ENCODE data around the gene MYH6. TPM values are rescaled to one million over a fixed set of nuclear protein-coding genes. Genes with fewer than 3 reads are reported as not detected.

Gene MYH6
- total RNA-seq, 1 donor from 2014 or later: not detected

DNA sequence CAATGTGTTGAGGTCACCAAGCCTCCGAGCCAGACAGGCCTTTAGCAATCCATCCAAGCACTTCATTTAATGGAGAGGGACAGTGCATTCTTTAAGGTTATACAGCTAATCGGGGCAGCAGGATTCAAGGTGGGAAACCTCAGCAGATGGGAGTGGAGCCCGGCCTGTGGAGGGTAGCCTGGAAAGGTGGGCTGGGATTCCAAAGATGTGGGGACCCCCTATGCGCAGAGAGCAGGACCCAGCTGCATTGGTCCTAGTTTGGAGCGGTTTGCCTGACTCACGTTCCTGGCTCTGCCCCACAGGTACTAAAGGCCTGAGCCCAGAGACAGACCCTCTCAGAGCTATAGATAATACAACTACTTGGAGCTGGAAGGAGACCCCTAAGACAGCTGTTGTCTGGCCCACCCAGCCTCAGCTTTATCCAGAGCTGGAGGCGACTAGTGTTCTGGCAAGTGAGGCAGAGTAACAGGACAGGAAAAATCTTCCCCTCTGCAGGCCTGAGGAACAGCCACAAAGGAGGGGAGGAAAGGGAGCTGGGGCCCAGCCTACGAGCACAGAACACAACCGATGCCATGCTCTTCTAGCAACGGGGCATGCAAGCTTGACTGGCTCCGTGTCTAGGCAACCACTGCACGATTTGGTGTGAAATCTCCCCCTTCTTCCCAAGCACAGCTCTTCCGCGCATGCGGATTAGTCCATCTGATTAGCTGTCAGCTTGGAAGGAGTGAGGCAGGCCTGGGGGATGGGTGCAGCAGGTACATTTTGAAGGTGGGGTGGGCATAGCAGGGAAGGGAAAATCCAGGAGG is 28.5 kb upstream of the MYH6 start:
- no peak overlapping the region for H3K4me3 ChIP-seq (ENCODE audit: low read depth, low read length)
- no peak for TF ChIP-seq CTCF (conservative IDR thresholded peaks at IDR 0.05; ENCODE audit: low read depth, low read length)
- no peak for DNase-seq (ENCODE audit: low read depth)

DNA sequence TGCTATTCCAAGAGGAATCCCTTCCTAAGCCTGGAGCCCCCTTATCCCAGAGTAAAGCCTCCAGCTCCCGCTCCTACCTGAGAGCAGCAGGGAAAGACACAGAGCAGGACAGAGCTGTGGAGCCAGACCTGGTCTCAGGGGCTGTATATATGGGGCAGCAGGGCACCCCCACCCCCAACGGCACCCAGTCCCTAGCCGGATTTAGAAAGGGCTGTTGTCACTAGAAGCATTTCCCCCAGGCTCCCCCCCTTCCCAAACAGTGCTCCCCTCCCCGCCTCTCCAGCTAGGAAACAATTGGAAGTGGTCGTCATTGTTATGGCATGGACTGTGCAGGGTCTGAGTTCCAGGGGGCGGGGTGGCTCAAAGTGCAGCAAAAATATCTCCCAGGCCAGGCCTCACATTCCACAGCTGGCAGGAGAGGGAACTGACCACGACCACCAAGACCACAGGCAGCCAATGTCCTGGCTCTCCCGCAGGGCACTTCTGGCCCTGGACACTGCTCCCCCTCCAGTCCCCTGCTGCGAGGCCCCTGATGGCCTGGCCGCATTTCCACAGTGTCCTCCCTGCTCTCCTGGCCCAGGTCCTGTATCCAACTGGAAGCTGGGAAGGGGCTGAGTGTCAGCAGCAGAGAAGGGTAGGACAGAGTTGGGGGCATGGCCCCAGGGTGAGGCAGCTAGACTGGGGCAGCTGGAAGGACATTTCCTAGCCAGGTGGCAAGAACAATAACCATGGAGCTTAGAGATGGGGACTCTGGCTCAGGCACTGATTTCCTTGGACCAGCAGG is 27.7 kb upstream of the MYH6 start, which contains the start of gene MYH7:
Gene MYH7 (minus strand): TSS at position 118 of the 784 bp plus-strand sequence. CDS start 1,928 bp downstream, outside the sequence.
- DNase-seq (ENCODE audit: low read depth): no peak
- no peak for TF ChIP-seq CTCF (conservative IDR thresholded peaks at IDR 0.05; ENCODE audit: low read depth, low read length)
- no peak within 1 kb of the TSS for H3K4me3 ChIP-seq (ENCODE audit: low read depth, low read length)

- no peak for TF ChIP-seq CTCF (conservative IDR thresholded peaks at IDR 0.05; ENCODE audit: low read depth, low read length)
- no peak overlapping the region for H3K4me3 ChIP-seq (ENCODE audit: low read depth, low read length)
- DNase-seq (ENCODE audit: low read depth): no peak
Observed at GRCh38 chr14:23434488-23435222, 26.6 kb upstream of the MYH6 start.

DNA sequence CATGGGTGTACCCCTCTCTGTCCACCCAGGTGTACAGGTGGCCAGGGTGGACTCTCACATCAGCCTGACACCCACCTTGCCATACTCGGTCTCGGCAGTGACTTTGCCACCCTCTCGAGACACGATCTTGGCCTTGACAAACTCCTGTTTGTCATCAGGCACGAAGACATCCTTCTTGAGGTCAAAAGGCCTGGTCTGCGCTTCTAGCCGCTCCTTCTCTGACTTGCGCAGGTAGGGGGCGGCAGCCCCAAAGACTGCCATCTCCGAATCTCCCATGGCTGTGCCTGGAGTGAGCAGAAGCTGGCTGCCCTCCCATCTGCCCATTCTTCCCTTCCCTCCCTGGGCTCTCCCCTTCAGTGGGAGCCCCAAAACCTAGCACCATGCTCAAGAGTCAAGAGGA is 25.4 kb upstream of the MYH6 start:
- H3K4me3 ChIP-seq (ENCODE audit: low read depth, low read length): no peak overlapping the region
- TF ChIP-seq CTCF (conservative IDR thresholded peaks at IDR 0.05; ENCODE audit: low read depth, low read length): no peak
- no peak for DNase-seq (ENCODE audit: low read depth)

DNA sequence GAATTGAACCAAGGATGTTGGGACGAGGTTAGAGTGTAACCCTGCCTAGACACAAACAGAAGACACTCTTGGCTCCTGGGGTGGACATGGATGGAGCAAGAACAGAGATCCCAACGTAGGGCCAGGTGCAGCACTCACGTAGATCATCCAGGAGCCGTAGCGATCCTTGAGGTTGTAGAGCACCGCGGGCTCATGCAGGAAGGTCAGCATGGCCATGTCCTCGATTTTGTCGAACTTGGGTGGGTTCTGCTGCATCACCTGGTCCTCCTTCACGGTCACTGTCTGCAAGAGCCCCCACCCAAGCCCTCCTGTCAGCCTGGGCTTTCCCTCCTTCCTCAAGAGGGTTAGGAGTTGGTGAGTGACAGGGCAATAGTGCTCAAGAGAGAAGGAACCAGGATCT is 24.9 kb upstream of the MYH6 start:
- no peak overlapping the region for H3K4me3 ChIP-seq (ENCODE audit: low read depth, low read length)
- no peak for TF ChIP-seq CTCF (conservative IDR thresholded peaks at IDR 0.05; ENCODE audit: low read depth, low read length)
- no peak for DNase-seq (ENCODE audit: low read depth)

DNA sequence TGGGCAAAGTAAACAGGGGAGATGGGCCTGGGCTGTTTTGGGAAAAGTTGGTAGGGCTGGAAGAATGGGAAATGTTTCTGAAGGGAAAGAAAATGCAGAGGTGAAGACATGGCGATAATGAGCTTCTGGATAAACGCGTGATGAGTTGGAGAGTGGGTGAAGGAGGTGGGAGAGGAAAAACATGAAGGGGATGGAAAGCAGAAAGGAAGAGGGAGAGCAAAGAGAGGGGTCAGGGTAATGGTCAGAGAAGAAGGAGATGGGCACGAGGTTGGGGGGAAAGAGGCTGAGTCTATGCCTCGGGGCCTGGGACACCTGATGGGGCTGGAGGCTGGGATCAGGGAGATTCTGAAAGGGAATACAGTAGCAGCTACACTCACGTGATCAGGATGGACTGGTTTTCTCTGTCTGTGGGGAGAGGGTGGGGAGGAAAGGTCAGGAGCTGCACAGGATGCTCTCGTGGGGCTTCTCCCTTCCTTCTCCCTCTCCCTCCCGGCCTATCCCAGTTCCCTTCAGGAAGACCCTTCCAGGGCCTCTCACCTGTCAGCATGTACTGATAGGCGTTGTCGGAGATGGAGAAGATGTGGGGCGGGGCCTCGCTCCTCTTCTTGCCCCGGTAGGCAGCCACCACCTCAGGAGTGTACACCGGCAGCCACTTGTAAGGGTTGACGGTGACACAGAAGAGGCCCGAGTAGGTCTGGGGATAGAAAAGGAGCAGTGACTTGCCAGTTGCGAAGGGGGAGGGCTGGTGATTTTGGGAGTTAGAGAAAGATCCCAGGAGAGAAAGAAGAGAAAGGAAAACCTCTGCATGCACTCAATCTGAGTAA is 24.2 kb upstream of the MYH6 start:
- no peak for TF ChIP-seq CTCF (conservative IDR thresholded peaks at IDR 0.05; ENCODE audit: low read depth, low read length)
- no peak overlapping the region for H3K4me3 ChIP-seq (ENCODE audit: low read depth, low read length)
- DNase-seq (ENCODE audit: low read depth): no peak
